Nephron progenitor cell (in vitro differentiated cells): ENCODE measurements around the gene CISH.

Source experiments
- DNase-seq: peaks from one replicate; pipeline ENCODE4 v3.0.0; 2021
- H3K27ac Mint-ChIP-seq: 2 replicates; pipeline ENCODE4 v1.8.0; 2021; ENCODE audit warnings: mild to moderate bottlenecking, moderate library complexity, mixed read lengths
- H3K27me3 Mint-ChIP-seq: 2 replicates; pipeline ENCODE4 v1.8.0; 2021; ENCODE audit warnings: mild to moderate bottlenecking, low read depth, mixed read lengths; ENCODE audit not compliant: poor library complexity
- H3K36me3 Mint-ChIP-seq: 2 replicates; pipeline ENCODE4 v1.8.0; 2021; ENCODE audit warnings: low read depth, mixed read lengths
- H3K4me1 Mint-ChIP-seq: 2 replicates; pipeline ENCODE4 v1.8.0; 2021; ENCODE audit warnings: mixed read lengths
- H3K4me3 Mint-ChIP-seq: 2 replicates; pipeline ENCODE4 v1.8.0; 2021; ENCODE audit warnings: mild to moderate bottlenecking, moderate library complexity, mixed read lengths
- H3K9me3 Mint-ChIP-seq: 2 replicates; pipeline ENCODE4 v1.8.0; 2021; ENCODE audit warnings: mild to moderate bottlenecking, moderate library complexity, mixed read lengths
- CTCF ChIP-seq: fragments of 200-600 bp; sonication (generic); IDR thresholded peaks from 2 replicates; pipeline ENCODE4 v1.5.0; 2021; ENCODE audit warnings: antibody characterized with exemption

The CISH gene

GRCh38 chr3:50602595-50603191 lies 8.9 kb downstream of the CISH start:
- no peaks in the 10 kb centered on the region for H3K9me3 Mint-ChIP-seq
- peaks cover 5% of the 10 kb centered on the region for H3K27me3 Mint-ChIP-seq
- DNase-seq = no peak
- no peak for TF ChIP-seq CTCF
- H3K27ac Mint-ChIP-seq = peak overlapping the region; percentile 81
- H3K4me3 Mint-ChIP-seq = peak overlapping the region; percentile 14
- peaks cover 28% of the 10 kb centered on the region for H3K4me1 Mint-ChIP-seq
- no peaks in the 10 kb centered on the region for H3K36me3 Mint-ChIP-seq

GRCh38 chr3:50600841-50601591 lies 10.6 kb downstream of the CISH start:
- Mint-ChIP-seq H3K4me1 (peaks cover 28% of the 10 kb centered on the region), H3K27me3 (peaks cover 8% of the 10 kb centered on the region), H3K36me3 (no peaks in the 10 kb centered on the region), H3K4me3 (no peak overlapping the region), H3K9me3 (no peaks in the 10 kb centered on the region), H3K27ac (peak overlapping the region; percentile 97)
- no peak for TF ChIP-seq CTCF
- DNase-seq = peak; percentile 29

- DNase-seq = no peak
- Mint-ChIP-seq H3K36me3 (no peaks in the 10 kb centered on the region), H3K27me3 (peaks cover 8% of the 10 kb centered on the region), H3K4me3 (no peak overlapping the region), H3K27ac (no peak overlapping the region), H3K4me1 (peaks cover 28% of the 10 kb centered on the region), H3K9me3 (no peaks in the 10 kb centered on the region)
- no peak for TF ChIP-seq CTCF
Observed at GRCh38 chr3:50600141-50600753, 11.3 kb downstream of the CISH start.

- Mint-ChIP-seq H3K9me3 (no peaks in the 10 kb centered on the region), H3K36me3 (no peaks in the 10 kb centered on the region), H3K4me3 (no peak overlapping the region), H3K27me3 (peaks cover 12% of the 10 kb centered on the region), H3K4me1 (peaks cover 28% of the 10 kb centered on the region), H3K27ac (no peak overlapping the region)
- no peak for TF ChIP-seq CTCF
- no peak for DNase-seq
Observed at GRCh38 chr3:50599716-50600118, 11.9 kb downstream of the CISH start.

- Mint-ChIP-seq H3K4me1 (peaks cover 28% of the 10 kb centered on the region), H3K36me3 (no peaks in the 10 kb centered on the region), H3K9me3 (no peaks in the 10 kb centered on the region), H3K4me3 (no peak overlapping the region), H3K27ac (no peak overlapping the region), H3K27me3 (peaks cover 12% of the 10 kb centered on the region)
- no peak for TF ChIP-seq CTCF
- DNase-seq = no peak
Observed at GRCh38 chr3:50599115-50599715, 12.4 kb downstream of the CISH start.
